Activated CD4-positive, CD25-positive, alpha-beta regulatory T cell treated with anti-CD3 and anti-CD28 coated beads, Interleukin-2, amount 50 U/mL, for 72 hours (primary cell): ENCODE results near the gene SCP2D1.

Source experiments
- DNase-seq: peaks from one replicate; pipeline ENCODE4 v3.0.0; 2021

SCP2D1 gene

GRCh38 chr20:18815194-18815942 lies 1.8 kb downstream of the SCP2D1 start:
- DNase-seq, result no peak

GRCh38 chr20:18822832-18823231 lies 9.2 kb downstream of the SCP2D1 start:
- DNase-seq, result no peak

- no peak for DNase-seq
These were observed 18.4 kb downstream of the SCP2D1 start for GRCh38 chr20:18831830-18832499.

GRCh38 chr20:18832546-18833200 lies 19.1 kb downstream of the SCP2D1 start:
- no peak for DNase-seq

GRCh38 chr20:18835466-18836256 lies 22.1 kb downstream of the SCP2D1 start:
- no peak for DNase-seq

- no peak for DNase-seq
These were observed 24.1 kb downstream of the SCP2D1 start for GRCh38 chr20:18837718-18838117.

- DNase-seq, result no peak
These were observed 26.1 kb downstream of the SCP2D1 start for GRCh38 chr20:18839507-18840247.

GRCh38 chr20:18840248-18840645 lies 26.7 kb downstream of the SCP2D1 start:
- no peak for DNase-seq

GRCh38 chr20:18845017-18845416 lies 31.4 kb downstream of the SCP2D1 start:
- no peak for DNase-seq

GRCh38 chr20:18847226-18847755 lies 33.7 kb downstream of the SCP2D1 start:
- DNase-seq, result no peak

GRCh38 chr20:18849131-18849530 lies 35.5 kb downstream of the SCP2D1 start:
- no peak for DNase-seq

GRCh38 chr20:18851629-18852028 lies 38.0 kb downstream of the SCP2D1 start:
- no peak for DNase-seq

GRCh38 chr20:18852318-18852717 lies 38.7 kb downstream of the SCP2D1 start:
- no peak for DNase-seq

- no peak for DNase-seq
These were observed 39.6 kb downstream of the SCP2D1 start for GRCh38 chr20:18853216-18853615.

- no peak for DNase-seq
These were observed 40.5 kb downstream of the SCP2D1 start for GRCh38 chr20:18853946-18854646.

- no peak for DNase-seq
These were observed 42.3 kb downstream of the SCP2D1 start for GRCh38 chr20:18855882-18856281.

- no peak for DNase-seq
These were observed 43.3 kb downstream of the SCP2D1 start for GRCh38 chr20:18856873-18857272.

GRCh38 chr20:18857640-18858039 lies 44.1 kb downstream of the SCP2D1 start:
- no peak for DNase-seq

GRCh38 chr20:18858816-18859215 lies 45.2 kb downstream of the SCP2D1 start:
- DNase-seq, result no peak
